Measurements from ENCODE around the gene GPM6B. TPM values are rescaled to one million over a fixed set of nuclear protein-coding genes. Genes with fewer than 3 reads are reported as not detected.

Gene GPM6B
- total RNA-seq, 1 donor from 2014 or later, result 21.8 TPM

GRCh38 chrX:13855689-13856450, 39.0 kb upstream of the GPM6B start:
- H3K4me3 Mint-ChIP-seq (ENCODE audit: low read depth), result no peak overlapping the region

GRCh38 chrX:13854003-13854402, 37.1 kb upstream of the GPM6B start:
- Mint-ChIP-seq H3K9me3 (ENCODE audit: low read depth) (peaks cover 17% of the 10 kb centered on the region), H3K27me3 (no peaks in the 10 kb centered on the region), H3K36me3 (ENCODE audit: insufficient read depth) (peaks cover 2% of the 10 kb centered on the region), H3K4me3 (ENCODE audit: low read depth) (no peak overlapping the region), H3K4me1 (ENCODE audit: low read depth) (no peaks in the 10 kb centered on the region), H3K27ac (no peak overlapping the region)
- no peak for TF ChIP-seq CTCF (IDR thresholded peaks at IDR 0.05; ENCODE audit: unreplicated experiment)
- no peak for DNase-seq (ENCODE audit: low spot score, unreplicated experiment)

More at GRCh38 chrX:13855689-13856450, 39.0 kb upstream of the GPM6B start:
- DNase-seq (ENCODE audit: low spot score, unreplicated experiment), result no peak
- peaks cover 12% of the 10 kb centered on the region for H3K9me3 Mint-ChIP-seq (ENCODE audit: low read depth)
- no peaks in the 10 kb centered on the region for H3K4me1 Mint-ChIP-seq (ENCODE audit: low read depth)
- no peaks in the 10 kb centered on the region for H3K27me3 Mint-ChIP-seq
- no peak overlapping the region for H3K27ac Mint-ChIP-seq
- no peak for TF ChIP-seq CTCF (IDR thresholded peaks at IDR 0.05; ENCODE audit: unreplicated experiment)
- H3K36me3 Mint-ChIP-seq (ENCODE audit: insufficient read depth), result peaks cover 2% of the 10 kb centered on the region

- Mint-ChIP-seq H3K36me3 (ENCODE audit: insufficient read depth) (peaks cover 2% of the 10 kb centered on the region), H3K4me3 (ENCODE audit: low read depth) (no peak overlapping the region), H3K27ac (no peak overlapping the region), H3K9me3 (ENCODE audit: low read depth) (peaks cover 17% of the 10 kb centered on the region), H3K4me1 (ENCODE audit: low read depth) (no peaks in the 10 kb centered on the region), H3K27me3 (no peaks in the 10 kb centered on the region)
- DNase-seq (ENCODE audit: low spot score, unreplicated experiment), result no peak
- no peak for TF ChIP-seq CTCF (IDR thresholded peaks at IDR 0.05; ENCODE audit: unreplicated experiment)
Measured at GRCh38 chrX:13852001-13852695, 35.3 kb upstream of the GPM6B start.

- H3K27ac Mint-ChIP-seq, result no peak overlapping the region
- peaks cover 2% of the 10 kb centered on the region for H3K36me3 Mint-ChIP-seq (ENCODE audit: insufficient read depth)
- peaks cover 11% of the 10 kb centered on the region for H3K9me3 Mint-ChIP-seq (ENCODE audit: low read depth)
- TF ChIP-seq CTCF (IDR thresholded peaks at IDR 0.05; ENCODE audit: unreplicated experiment), result no peak
- H3K27me3 Mint-ChIP-seq, result no peaks in the 10 kb centered on the region
- H3K4me1 Mint-ChIP-seq (ENCODE audit: low read depth), result no peaks in the 10 kb centered on the region
- no peak for DNase-seq (ENCODE audit: low spot score, unreplicated experiment)
- H3K4me3 Mint-ChIP-seq (ENCODE audit: low read depth), result no peak overlapping the region
Measured at GRCh38 chrX:13845721-13846378, 29.0 kb upstream of the GPM6B start.

GRCh38 chrX:13843150-13843721, 26.3 kb upstream of the GPM6B start:
- DNase-seq (ENCODE audit: low spot score, unreplicated experiment), result no peak
- Mint-ChIP-seq H3K4me1 (ENCODE audit: low read depth) (peaks cover 2% of the 10 kb centered on the region), H3K36me3 (ENCODE audit: insufficient read depth) (peaks cover 2% of the 10 kb centered on the region), H3K27me3 (no peaks in the 10 kb centered on the region), H3K4me3 (ENCODE audit: low read depth) (no peak overlapping the region), H3K9me3 (ENCODE audit: low read depth) (peaks cover 18% of the 10 kb centered on the region), H3K27ac (no peak overlapping the region)
- TF ChIP-seq CTCF (IDR thresholded peaks at IDR 0.05; ENCODE audit: unreplicated experiment), result no peak
